K562 (cell line): ENCODE results near the gene PFKFB2. TPM values are rescaled to one million over a fixed set of nuclear protein-coding genes. Genes with fewer than 3 reads are reported as not detected.

Source experiments
- ATAC-seq: fragments of 200-7000 bp; cut with Tn5 transposase; 3 replicates; pipeline ENCODE4 v1.9.1; 2020; ENCODE audit warnings: moderate library complexity
- BruUV-seq: library from RNA; stranded (reverse); fragments of 400-500 nt; replicated peaks from 2 replicates; lab custom pipeline; 2021; lab: Mats Ljungman, UMichigan
- CTCF ChIA-PET: fragments of 300-600 bp; formaldehyde crosslinking; extraction: SDS; loops from one replicate; lab custom pipeline; 2021; ENCODE audit warnings: low intra/inter-chr PET ratio; lab: Yijun Ruan, JAX
- POLR2A ChIA-PET: fragments of 300-600, 350-650 bp; sonication (Branson Sonifier 250); formaldehyde crosslinking; extraction: SDS; loops from one replicate; lab custom pipeline; 2021; ENCODE audit warnings: antibody characterized with exemption, inconsistent platforms; lab: Yijun Ruan, JAX
- DNase-seq, 4 experiments: peaks; one replicate each; pipeline versions ENCODE4 v3.0.0 to v3.0.0-alpha.2; 2011 to 2018; ENCODE audit warnings: low spot score in 3 of 4, mixed read lengths in 3 of 4; ENCODE audit errors: extremely low read depth in 1 of 4
- FAIRE-seq: peaks from 2 replicates; lab custom pipeline; 2011; peaks lifted over from hg19 to GRCh38; lab: Jason Lieb, UNC
- H2AFZ ChIP-seq: 2 replicates; pipeline ENCODE4 v1.6.0; 2011; ENCODE audit warnings: low read depth, low read length, control low read depth, inconsistent platforms
- H3K27ac ChIP-seq: fragments of 200-600 bp; 3 replicates; pipeline ENCODE4 v1.8.0; 2011; ENCODE audit warnings: low read depth, mild to moderate bottlenecking, control low read depth, inconsistent platforms, low read length, moderate library complexity, mixed read lengths; ENCODE audit errors: extremely low read depth
- H3K27me3 ChIP-seq, 2 experiments: fragments of 300-600 bp in 1 of 2; 2 replicates in 1 of 2; 3 replicates in 1 of 2; pipeline versions ENCODE4 v1.6.0 to v1.8.0; 2011; ENCODE audit warnings: inconsistent platforms in 2 of 2, low read length in 2 of 2, mild to moderate bottlenecking in 1 of 2, mixed read lengths in 1 of 2, moderate library complexity in 1 of 2; ENCODE audit not compliant: control insufficient read depth in 2 of 2, insufficient read depth in 2 of 2
- H3K36me3 ChIP-seq: fragments of 300-600 bp; 3 replicates; pipeline ENCODE4 v1.8.0; 2011; ENCODE audit warnings: mild to moderate bottlenecking, low read length, inconsistent platforms; ENCODE audit not compliant: control insufficient read depth, insufficient read depth
- H3K4me1 ChIP-seq, 2 experiments: fragments of 200-600 bp in 1 of 2; replicated peaks in 1 of 2; 2 replicates in 1 of 2; 3 replicates in 1 of 2; pipeline versions ENCODE4 v1.5.1 to v1.8.0; 2011; ENCODE audit warnings: inconsistent platforms in 2 of 2, low read length in 2 of 2, mild to moderate bottlenecking in 1 of 2, mixed read lengths in 1 of 2, moderate library complexity in 1 of 2; ENCODE audit not compliant: control insufficient read depth in 2 of 2, insufficient read depth in 2 of 2
- H3K4me2 ChIP-seq: 2 replicates; pipeline ENCODE4 v1.6.1; 2011; ENCODE audit warnings: low read length, control low read depth, inconsistent platforms, mixed read lengths; ENCODE audit not compliant: insufficient read depth
- H3K4me3 ChIP-seq: fragments of 200-600 bp; sonication (generic), shearing (Covaris generic); 2 replicates; pipeline ENCODE4 v1.5.1; 2016; ENCODE audit warnings: control low read depth, inconsistent platforms
- H3K79me2 ChIP-seq: fragments of 200-600 bp; 3 replicates; pipeline ENCODE4 v1.8.0; 2011; ENCODE audit warnings: low read length, inconsistent platforms; ENCODE audit not compliant: control insufficient read depth, insufficient read depth
- H3K9ac ChIP-seq, 2 experiments: 2 replicates each; pipeline versions ENCODE4 v1.6.0 to v1.6.1; 2011; ENCODE audit warnings: low read depth in 2 of 2, low read length in 2 of 2, control low read depth in 1 of 2, inconsistent platforms in 1 of 2, mild to moderate bottlenecking in 1 of 2, mixed read lengths in 1 of 2; ENCODE audit not compliant: insufficient read depth in 1 of 2
- H3K9me1 ChIP-seq: one replicate; pipeline ENCODE4 v1.6.0; 2011; ENCODE audit warnings: inconsistent platforms, mild to moderate bottlenecking, low read length, moderate library complexity; ENCODE audit not compliant: control insufficient read depth, insufficient read depth
- H3K9me3 ChIP-seq: replicated peaks from 2 replicates; pipeline ENCODE4 v1.5.1; 2011; ENCODE audit warnings: low read depth, low read length, inconsistent platforms; ENCODE audit not compliant: control insufficient read depth, insufficient read depth
- H4K20me1 ChIP-seq: replicated peaks from 2 replicates; pipeline ENCODE4 v1.6.1; 2011; ENCODE audit warnings: low read length, inconsistent platforms, mixed read lengths; ENCODE audit not compliant: control insufficient read depth, insufficient read depth
- ARID1B ChIP-seq: fragments of 450-650 bp; IDR thresholded peaks from 2 replicates; pipeline ENCODE4 v1.6.1; 2016; ENCODE audit warnings: antibody characterized with exemption, mild to moderate bottlenecking, inconsistent platforms
- ATF7 ChIP-seq: fragments of 450-650 bp; IDR thresholded peaks from 2 replicates; pipeline ENCODE4 v1.7.1; 2014; ENCODE audit warnings: mild to moderate bottlenecking, moderate library complexity
- ETV1 ChIP-seq: fragments of 450-650 bp; conservative IDR thresholded peaks from 2 replicates; pipeline ENCODE4 v1.6.1; 2016; ENCODE audit warnings: missing genetic modification characterization, control low read depth, low read depth, missing compliant biosample characterization
- MEF2A ChIP-seq: IDR thresholded peaks from 2 replicates; pipeline ENCODE4 v1.6.1; 2011; ENCODE audit warnings: low read depth, mild to moderate bottlenecking, low read length, moderate library complexity; ENCODE audit not compliant: control insufficient read depth
- NCOA2 ChIP-seq, 2 experiments: fragments of 450-650 bp; IDR thresholded peaks; 2 replicates each; pipeline ENCODE4 v1.6.1; 2018; ENCODE audit warnings: mild to moderate bottlenecking in 2 of 2, moderate library complexity in 1 of 2; ENCODE audit not compliant: partially characterized antibody in 2 of 2
- PML ChIP-seq: IDR thresholded peaks from 2 replicates; pipeline ENCODE4 v1.6.1; 2012; ENCODE audit warnings: low read length, inconsistent platforms
- SRSF1 ChIP-seq: fragments of 200-400 bp; formaldehyde crosslinking; IDR thresholded peaks from 2 replicates; pipeline ENCODE4 v1.6.1; 2017; ENCODE audit warnings: mild to moderate bottlenecking, low read depth, low read length, moderate library complexity
- ZNF263 ChIP-seq: sonication (generic); formaldehyde crosslinking; IDR thresholded peaks from 2 replicates; pipeline ENCODE4 v1.8.0; 2022; ENCODE audit warnings: mild to moderate bottlenecking, missing genetic modification reagents, borderline replicate concordance
- ZNF384 ChIP-seq: IDR thresholded peaks from 2 replicates; pipeline ENCODE4 v1.6.1; 2012; ENCODE audit warnings: low read depth, low read length, improper control_type of control experiment
- ZNF41 ChIP-seq: fragments of 250-450 bp; sonication (Bioruptor Pico); conservative IDR thresholded peaks from 2 replicates; pipeline ENCODE4 v1.4.0; 2020; ENCODE audit warnings: mild to moderate bottlenecking
- WGBS: fragments of 100-300 bp; shearing (Covaris generic); methylation state at CpG from one replicate; pipeline ENCODE4 v1.1.6; 2016; ENCODE audit warnings: low coverage, mixed read lengths; ENCODE audit not compliant: insufficient coverage; ENCODE audit errors: missing lambda C conversion rate; 5-methylcytosine and 5-hydroxymethylcytosine counted together
- in situ Hi-C: fragments of 300-500 bp; cut with MboI; formaldehyde crosslinking; loops from 4 replicates; pipeline ENCODE4 v1.15.0; 2018; ENCODE audit warnings: inconsistent platforms, mixed read lengths
- intact Hi-C: fragments of 100-400 bp; cut with micrococcal nuclease; formaldehyde crosslinking; loops from 2 replicates; pipeline ENCODE4 v1.14.2; 2022
- polyA plus RNA-seq, 8 experiments: library from polyadenylated mRNA; depleted of rRNA in 4 of 8; stranded (reverse) in 5 of 8; unstranded in 3 of 8; fragments of >200 nt; fragmentation: Nextera tagmentation in 2 of 8; fragmentation: Illumina TruSeq in 1 of 8; extraction: Ambion mirVana in 2 of 8; extraction: Trizol in 1 of 8; gene quantifications; 2 replicates each; pipeline versions ENCODE4 v1.2.1 to v1.2.3, GENCODE V29; 2011 to 2014; ENCODE audit warnings: inconsistent platforms in 1 of 8, missing spikeins in 1 of 8
- total RNA-seq, 7 experiments: library from RNA; depleted of rRNA in 6 of 7; stranded (reverse); fragments of >200 nt in 6 of 7; fragmentation: Illumina TruSeq in 2 of 7; extraction: Trizol in 2 of 7; gene quantifications; 2 replicates each; pipeline versions ENCODE4 v1.2.1 to v1.2.3, GENCODE V29; 2011 to 2021; ENCODE audit warnings: low replicate concordance in 1 of 7
- TF ChIP-seq, protein P1 (sequence below), 3 experiments: fragments of 200-800 bp in 1 of 3; sonication (Bioruptor generic) in 1 of 3; sonication (generic) in 1 of 3; formaldehyde crosslinking in 1 of 3; IDR thresholded peaks; 2 replicates each; pipeline versions ENCODE4 v1.6.1 to v1.8.0; 2016 to 2022; ENCODE audit warnings: mild to moderate bottlenecking in 2 of 3, missing compliant biosample characterization in 2 of 3, missing genetic modification characterization in 2 of 3, missing genetic modification reagents in 1 of 3
- TF ChIP-seq, protein P2 (sequence below): fragments of 150-350 bp; IDR thresholded peaks from 2 replicates; pipeline ENCODE4 v1.6.1; 2014; ENCODE audit warnings: low read depth, mild to moderate bottlenecking, low read length, borderline replicate concordance

PFKFB2 gene
- total and polyA plus RNA-seq, 9 of the 15 experiments (the other 6 are each of a cell fraction or from before 2014, with no cell fraction given): 6.9 to 26.0 (median 16.4) TPM

DNA sequence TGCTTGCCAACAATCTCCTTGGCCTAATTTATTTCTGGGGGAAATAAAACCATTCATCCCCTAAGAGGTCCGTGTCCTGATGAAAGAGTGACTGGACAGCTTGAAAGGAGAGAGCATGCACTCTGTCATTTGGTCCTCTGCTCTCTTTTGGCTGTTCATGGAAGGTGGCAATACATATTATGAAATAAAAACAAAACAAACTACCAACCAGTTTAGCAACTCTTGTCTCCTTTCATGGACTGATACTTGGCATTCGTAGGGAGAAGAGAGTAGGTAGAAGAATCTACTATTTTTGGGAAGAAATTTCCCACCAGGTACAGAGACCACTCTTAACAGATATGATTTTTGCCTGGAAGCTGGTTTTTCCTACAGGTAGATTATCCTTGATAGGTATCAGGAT is 19.8 kb upstream of the PFKFB2 start:
- no peak for TF ChIP-seq ZNF41 (CRISPR knock-in tag)
- TF ChIP-seq NCOA2 (IDR thresholded peaks at IDR 0.05; ENCODE audit: partially characterized antibody in 2 of 2): no peak
- TF ChIP-seq ZNF384: no peak
- TF ChIP-seq ETV1 (tag): no peak
- TF ChIP-seq ARID1B: no peak
- no peak for TF ChIP-seq PML
- no peak for TF ChIP-seq ATF7
- TF ChIP-seq, protein P1, sequence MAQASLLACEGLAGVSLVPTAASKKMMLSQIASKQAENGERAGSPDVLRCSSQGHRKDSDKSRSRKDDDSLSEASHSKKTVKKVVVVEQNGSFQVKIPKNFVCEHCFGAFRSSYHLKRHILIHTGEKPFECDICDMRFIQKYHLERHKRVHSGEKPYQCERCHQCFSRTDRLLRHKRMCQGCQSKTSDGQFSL (CRISPR knock-in tag; IDR thresholded peaks at IDR 0.05): no peak
- TF ChIP-seq, protein P1 (tag; IDR thresholded peaks at IDR 0.05): 0 out of 4 replicates have a peak, but pooled peaks of 1 of the 2 experiments have one; percentile 20
- no peak for TF ChIP-seq ZNF263 (CRISPR knock-in tag)
- no peak for TF ChIP-seq MEF2A
- TF ChIP-seq SRSF1: no peak
- TF ChIP-seq, protein P2, sequence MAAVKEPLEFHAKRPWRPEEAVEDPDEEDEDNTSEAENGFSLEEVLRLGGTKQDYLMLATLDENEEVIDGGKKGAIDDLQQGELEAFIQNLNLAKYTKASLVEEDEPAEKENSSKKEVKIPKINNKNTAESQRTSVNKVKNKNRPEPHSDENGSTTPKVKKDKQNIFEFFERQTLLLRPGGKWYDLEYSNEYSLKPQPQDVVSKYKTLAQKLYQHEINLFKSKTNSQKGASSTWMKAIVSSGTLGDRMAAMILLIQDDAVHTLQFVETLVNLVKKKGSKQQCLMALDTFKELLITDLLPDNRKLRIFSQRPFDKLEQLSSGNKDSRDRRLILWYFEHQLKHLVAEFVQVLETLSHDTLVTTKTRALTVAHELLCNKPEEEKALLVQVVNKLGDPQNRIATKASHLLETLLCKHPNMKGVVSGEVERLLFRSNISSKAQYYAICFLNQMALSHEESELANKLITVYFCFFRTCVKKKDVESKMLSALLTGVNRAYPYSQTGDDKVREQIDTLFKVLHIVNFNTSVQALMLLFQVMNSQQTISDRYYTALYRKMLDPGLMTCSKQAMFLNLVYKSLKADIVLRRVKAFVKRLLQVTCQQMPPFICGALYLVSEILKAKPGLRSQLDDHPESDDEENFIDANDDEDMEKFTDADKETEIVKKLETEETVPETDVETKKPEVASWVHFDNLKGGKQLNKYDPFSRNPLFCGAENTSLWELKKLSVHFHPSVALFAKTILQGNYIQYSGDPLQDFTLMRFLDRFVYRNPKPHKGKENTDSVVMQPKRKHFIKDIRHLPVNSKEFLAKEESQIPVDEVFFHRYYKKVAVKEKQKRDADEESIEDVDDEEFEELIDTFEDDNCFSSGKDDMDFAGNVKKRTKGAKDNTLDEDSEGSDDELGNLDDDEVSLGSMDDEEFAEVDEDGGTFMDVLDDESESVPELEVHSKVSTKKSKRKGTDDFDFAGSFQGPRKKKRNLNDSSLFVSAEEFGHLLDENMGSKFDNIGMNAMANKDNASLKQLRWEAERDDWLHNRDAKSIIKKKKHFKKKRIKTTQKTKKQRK: 0 out of 2 replicates have a peak, but pooled peaks have one; percentile 10
- H2AFZ ChIP-seq: peak overlapping the region; percentile 81
- POLR2A ChIA-PET: interaction anchor here (0.6 to 9.0 kb wide), 6 partner anchors 9 to 87 kb away, joined by 3 to 104 read pairs (median 31); partner anchors contain the start of genes PFKFB2 and YOD1
- no peaks in the 10 kb centered on the region for H3K27me3 ChIP-seq
- H3K36me3 ChIP-seq: no peaks in the 10 kb centered on the region
- in situ Hi-C loops: no loop called here
- H3K79me2 ChIP-seq: no peaks in the 10 kb centered on the region; the same call in 2 of the 3 replicates
- intact Hi-C loops: no loop called here
- no peaks in the 10 kb centered on the region for H3K9me1 ChIP-seq
- ATAC-seq (no peak), DNase-seq (no peak), FAIRE-seq (no peak)
- CTCF ChIA-PET: no interaction called here
- 34% methylated on average over 2 of the region's 2 CpGs for WGBS
- BruUV-seq: no TSS peak
- peak overlapping the region; percentile 44 for H3K27ac ChIP-seq
- H3K4me1 ChIP-seq: peaks cover 11 to 95% of the 10 kb centered on the region in 2 experiments
- H3K4me3 ChIP-seq: no peak overlapping the region
- H3K4me2 ChIP-seq: peak overlapping the region; percentile 59
- H3K9me3 ChIP-seq: no peaks in the 10 kb centered on the region
- no peaks in the 10 kb centered on the region for H4K20me1 ChIP-seq
- H3K9ac ChIP-seq: peak overlapping the region; percentile 34 to 45; a peak in 3 of 4 replicates
